ENCODE measurements around the gene TANC1. TPM values are rescaled to one million over a fixed set of nuclear protein-coding genes. Genes with fewer than 3 reads are reported as not detected.

Gene TANC1
- total RNA-seq, 2 experiments from 2014 or later: 0.41 to 0.47 TPM

GRCh38 chr2:159096901-159097300 is 128.5 kb downstream of the TANC1 start:
- H3K4me3 Mint-ChIP-seq: no peak overlapping the region
- ChIA-PET CTCF (interaction anchor here (1.3 kb wide), 1 partner anchor 22 kb away, joined by 5 read pairs; no protein-coding TSS in a partner anchor), POLR2A (no interaction called here)

GRCh38 chr2:159098361-159098760 is 129.9 kb downstream of the TANC1 start:
- peaks cover 9% of the 10 kb centered on the region for H3K9me3 Mint-ChIP-seq
- DNase-seq: no peak

More at GRCh38 chr2:159096901-159097300, 128.5 kb downstream of the TANC1 start:
- Mint-ChIP-seq H3K4me1 (ENCODE audit: low read depth) (peaks cover 30% of the 10 kb centered on the region), H3K9me3 (peaks cover 9% of the 10 kb centered on the region), H3K27ac (no peak overlapping the region), H3K36me3 (ENCODE audit: low read depth) (no peaks in the 10 kb centered on the region), H3K27me3 (no peaks in the 10 kb centered on the region)
- DNase-seq (no peak), ATAC-seq (ENCODE audit: poor library complexity) (no peak)
- Histone ChIP-seq H3K36me3 (ENCODE audit: insufficient read depth, low read length) (no peaks in the 10 kb centered on the region), H3K4me1 (ENCODE audit: insufficient read depth, low read length) (peaks cover 20% of the 10 kb centered on the region), H3K4me3 (ENCODE audit: low read length) (no peak overlapping the region), H3K27me3 (ENCODE audit: control insufficient read depth in 1 of 2, insufficient read depth in 2 of 2, low read length in 2 of 2) (no peaks in the 10 kb centered on the region), H3K27ac (ENCODE audit: low read depth in 1 of 2, low read length in 2 of 2) (no peak overlapping the region), H3K9me3 (ENCODE audit: control insufficient read depth in 1 of 2, insufficient read depth in 1 of 2, low read length in 2 of 2) (peaks cover 5 to 9% of the 10 kb centered on the region in 2 experiments)
- TF ChIP-seq CTCF (IDR thresholded peaks at IDR 0.05): no peak
- intact Hi-C loops (cut with DNase I, micrococcal nuclease): no loop called here

DNA sequence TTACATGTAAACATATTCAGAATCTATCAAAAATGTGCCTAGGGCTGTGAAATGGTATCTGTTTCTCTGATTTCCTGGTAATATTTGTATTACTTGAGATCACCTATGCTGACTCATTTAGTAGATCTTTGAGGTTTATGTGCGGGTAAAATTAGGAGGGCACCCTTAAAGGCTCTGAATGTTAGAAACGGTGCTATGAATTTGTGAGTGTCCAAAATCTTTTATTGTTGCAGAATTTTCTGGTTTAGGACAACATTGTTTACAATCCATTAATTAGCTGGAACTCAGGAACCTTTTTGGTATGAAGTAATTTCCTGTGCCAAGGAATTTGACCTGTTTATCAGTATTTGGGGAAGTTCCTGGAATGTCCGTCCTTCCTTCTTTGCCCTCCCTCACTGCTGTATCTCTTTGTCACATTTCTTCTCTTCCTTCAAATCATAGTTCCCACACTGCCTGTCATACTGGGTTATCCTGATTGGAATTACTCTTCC is 130.5 kb downstream of the TANC1 start:
- no peak for DNase-seq
- Mint-ChIP-seq H3K27me3 (no peaks in the 10 kb centered on the region), H3K27ac (no peak overlapping the region), H3K9me3 (peaks cover 9% of the 10 kb centered on the region), H3K36me3 (ENCODE audit: low read depth) (no peaks in the 10 kb centered on the region), H3K4me3 (no peak overlapping the region), H3K4me1 (ENCODE audit: low read depth) (peaks cover 9% of the 10 kb centered on the region)
- H3K36me3 ChIP-seq (ENCODE audit: insufficient read depth, low read length): no peaks in the 10 kb centered on the region
- H3K9me3 ChIP-seq (ENCODE audit: control insufficient read depth in 1 of 2, insufficient read depth in 1 of 2, low read length in 2 of 2): peaks cover 5 to 9% of the 10 kb centered on the region in 2 experiments
- intact Hi-C loops (cut with DNase I, micrococcal nuclease): no loop called here
- ATAC-seq (ENCODE audit: poor library complexity): no peak
- H3K4me3 ChIP-seq (ENCODE audit: low read length): no peak overlapping the region
- no peak for TF ChIP-seq CTCF (IDR thresholded peaks at IDR 0.05)
- ChIA-PET CTCF (no interaction called here), POLR2A (no interaction called here)
- H3K4me1 ChIP-seq (ENCODE audit: insufficient read depth, low read length): peaks cover 6% of the 10 kb centered on the region
- H3K27ac ChIP-seq (ENCODE audit: low read depth in 1 of 2, low read length in 2 of 2): no peak overlapping the region
- no peaks in the 10 kb centered on the region for H3K27me3 ChIP-seq (ENCODE audit: control insufficient read depth in 1 of 2, insufficient read depth in 2 of 2, low read length in 2 of 2)

More at GRCh38 chr2:159098361-159098760, 129.9 kb downstream of the TANC1 start:
- Histone ChIP-seq H3K36me3 (ENCODE audit: insufficient read depth, low read length) (no peaks in the 10 kb centered on the region), H3K4me3 (ENCODE audit: low read length) (no peak overlapping the region), H3K9me3 (ENCODE audit: control insufficient read depth in 1 of 2, insufficient read depth in 1 of 2, low read length in 2 of 2) (peaks cover 5 to 9% of the 10 kb centered on the region in 2 experiments), H3K4me1 (ENCODE audit: insufficient read depth, low read length) (peaks cover 11% of the 10 kb centered on the region), H3K27me3 (ENCODE audit: control insufficient read depth in 1 of 2, insufficient read depth in 2 of 2, low read length in 2 of 2) (no peaks in the 10 kb centered on the region), H3K27ac (ENCODE audit: low read depth in 1 of 2, low read length in 2 of 2) (no peak overlapping the region)
- no peak overlapping the region for H3K27ac Mint-ChIP-seq
- H3K4me1 Mint-ChIP-seq (ENCODE audit: low read depth): peaks cover 15% of the 10 kb centered on the region
- ATAC-seq (ENCODE audit: poor library complexity): no peak
- no peak overlapping the region for H3K4me3 Mint-ChIP-seq
- ChIA-PET CTCF (no interaction called here), POLR2A (no interaction called here)
- intact Hi-C loops (cut with DNase I, micrococcal nuclease): no loop called here
- no peaks in the 10 kb centered on the region for H3K27me3 Mint-ChIP-seq
- no peak for TF ChIP-seq CTCF (IDR thresholded peaks at IDR 0.05)
- H3K36me3 Mint-ChIP-seq (ENCODE audit: low read depth): no peaks in the 10 kb centered on the region

Data from CD4-positive, alpha-beta T cell (primary cell).